ENCODE measurements around the gene AOPEP. TPM values are rescaled to one million over a fixed set of nuclear protein-coding genes. Genes with fewer than 3 reads are reported as not detected.
A peak's percentile ranks its signal among the peaks of the same experiment; 100 is the strongest.

AOPEP gene
- total RNA-seq, 1 experiment from 2014 or later: 89.5 TPM

GRCh38 chr9:94945197-94946144, 219.0 kb downstream of the AOPEP start:
- TF ChIP-seq CTCF (IDR thresholded peaks at IDR 0.05; ENCODE audit: unreplicated experiment): no peak
- Mint-ChIP-seq H3K27ac (ENCODE audit: unreplicated experiment) (no peak overlapping the region), H3K9me3 (ENCODE audit: low read depth, unreplicated experiment) (peaks cover 3% of the 10 kb centered on the region), H3K27me3 (ENCODE audit: unreplicated experiment) (no peaks in the 10 kb centered on the region), H3K4me3 (ENCODE audit: low read depth, unreplicated experiment) (no peak overlapping the region), H3K4me1 (ENCODE audit: low read depth, unreplicated experiment) (peaks cover 65% of the 10 kb centered on the region), H3K36me3 (ENCODE audit: insufficient read depth, unreplicated experiment) (peaks cover 5% of the 10 kb centered on the region)
- intact Hi-C loops (cut with micrococcal nuclease; ENCODE audit: unreplicated experiment): no loop called here
- CTCF ChIA-PET: interaction anchor here (0.6 kb wide), 1 partner anchor 11 kb away, joined by 9 read pairs; no protein-coding TSS in a partner anchor
- DNase-seq: no peak
- BruUV-seq (replicated peaks): no TSS peak

DNA sequence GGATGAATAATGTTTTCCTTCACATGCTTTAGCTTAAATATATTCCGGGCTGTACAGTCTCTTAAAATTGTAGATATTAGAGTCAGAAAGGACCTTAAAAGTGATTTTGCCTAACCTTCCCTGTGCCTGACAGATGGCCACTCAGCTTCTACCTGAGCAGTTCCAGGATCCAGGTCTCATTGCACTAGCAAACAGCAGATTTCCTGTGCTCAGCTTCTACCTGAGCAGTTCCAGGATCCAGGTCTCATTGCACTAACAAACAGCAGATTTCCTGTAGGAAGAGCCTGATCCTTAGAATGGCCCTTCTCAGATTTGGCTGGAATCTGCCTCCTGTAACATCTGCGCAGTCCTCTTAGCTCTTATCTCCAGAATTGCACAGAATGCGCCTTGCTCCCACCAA, 219.8 kb downstream of the AOPEP start:
- Mint-ChIP-seq H3K27me3 (ENCODE audit: unreplicated experiment) (no peaks in the 10 kb centered on the region), H3K4me1 (ENCODE audit: low read depth, unreplicated experiment) (peaks cover 65% of the 10 kb centered on the region), H3K9me3 (ENCODE audit: low read depth, unreplicated experiment) (peaks cover 3% of the 10 kb centered on the region), H3K4me3 (ENCODE audit: low read depth, unreplicated experiment) (no peak overlapping the region), H3K27ac (ENCODE audit: unreplicated experiment) (no peak overlapping the region), H3K36me3 (ENCODE audit: insufficient read depth, unreplicated experiment) (peaks cover 5% of the 10 kb centered on the region)
- no TSS peak for BruUV-seq (replicated peaks)
- intact Hi-C loops (cut with micrococcal nuclease; ENCODE audit: unreplicated experiment): no loop called here
- CTCF ChIA-PET: interaction anchor here (0.6 kb wide), 1 partner anchor 12 kb away, joined by 9 read pairs; no protein-coding TSS in a partner anchor
- no peak for DNase-seq
- TF ChIP-seq CTCF (IDR thresholded peaks at IDR 0.05; ENCODE audit: unreplicated experiment): no peak

DNA sequence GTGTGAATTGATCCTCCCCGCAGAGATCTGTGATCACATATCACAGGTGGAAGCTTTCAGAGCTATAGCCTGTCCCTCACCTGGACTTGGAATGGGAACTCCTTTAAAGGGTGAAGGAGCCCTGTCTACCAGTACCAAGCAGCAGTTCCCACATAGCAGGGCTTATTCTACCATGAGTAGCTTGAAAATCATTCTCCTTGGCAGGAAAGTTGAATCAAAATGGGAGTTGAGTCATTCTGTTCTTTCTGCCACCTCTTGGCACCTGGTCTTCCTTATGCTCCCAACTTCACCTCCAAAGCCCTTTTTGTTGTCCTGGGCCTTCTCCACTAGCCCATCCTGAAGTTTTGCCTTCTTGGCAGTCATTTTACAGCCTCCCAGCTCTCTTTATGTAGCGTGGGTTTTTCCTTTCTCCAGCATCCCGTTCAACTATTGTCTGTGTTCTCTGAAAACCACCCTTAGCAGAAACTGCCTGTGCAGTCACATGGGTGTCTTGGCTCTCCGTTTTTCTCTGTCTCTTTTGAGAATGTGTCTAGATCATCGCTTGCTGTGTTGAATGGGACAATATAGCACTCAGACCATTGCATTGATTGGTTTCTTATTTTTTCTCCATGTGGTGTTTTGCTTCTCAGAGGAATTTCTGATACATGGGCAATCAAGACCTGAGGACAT, 222.2 kb downstream of the AOPEP start:
- no peak for TF ChIP-seq CTCF (IDR thresholded peaks at IDR 0.05; ENCODE audit: unreplicated experiment)
- H3K27ac Mint-ChIP-seq (ENCODE audit: unreplicated experiment): peak overlapping the region; percentile 30
- H3K9me3 Mint-ChIP-seq (ENCODE audit: low read depth, unreplicated experiment): peaks cover 3% of the 10 kb centered on the region
- CTCF ChIA-PET: interaction anchor here (0.5 kb wide), 1 partner anchor 129 kb away, joined by 4 read pairs; no protein-coding TSS in a partner anchor
- H3K27me3 Mint-ChIP-seq (ENCODE audit: unreplicated experiment): no peaks in the 10 kb centered on the region
- no TSS peak for BruUV-seq (replicated peaks)
- H3K36me3 Mint-ChIP-seq (ENCODE audit: insufficient read depth, unreplicated experiment): peaks cover 5% of the 10 kb centered on the region
- peaks cover 69% of the 10 kb centered on the region for H3K4me1 Mint-ChIP-seq (ENCODE audit: low read depth, unreplicated experiment)
- no peak for DNase-seq
- intact Hi-C loops (cut with micrococcal nuclease; ENCODE audit: unreplicated experiment): no loop called here
- H3K4me3 Mint-ChIP-seq (ENCODE audit: low read depth, unreplicated experiment): no peak overlapping the region

DNA sequence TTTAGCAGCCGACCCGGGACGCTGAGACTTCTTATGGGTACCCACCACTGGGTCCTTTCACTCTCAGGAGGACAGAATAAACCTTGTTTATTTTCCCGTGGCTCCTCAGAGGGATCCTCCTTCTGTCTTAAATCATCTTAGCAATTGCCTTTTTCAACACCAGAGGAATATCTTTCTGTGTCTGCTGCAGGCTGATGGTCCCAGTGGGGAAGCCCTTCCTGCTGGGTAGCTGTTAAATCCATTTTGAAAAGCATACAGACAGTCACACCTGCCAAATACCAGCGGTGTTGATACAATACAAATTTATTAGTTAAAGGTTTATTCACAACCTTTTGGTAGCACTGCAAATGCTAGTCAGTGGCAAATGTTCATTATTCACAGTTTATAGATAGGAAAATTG, 222.9 kb downstream of the AOPEP start:
- TF ChIP-seq CTCF (IDR thresholded peaks at IDR 0.05; ENCODE audit: unreplicated experiment): no peak
- Mint-ChIP-seq H3K36me3 (ENCODE audit: insufficient read depth, unreplicated experiment) (no peaks in the 10 kb centered on the region), H3K4me3 (ENCODE audit: low read depth, unreplicated experiment) (no peak overlapping the region), H3K27ac (ENCODE audit: unreplicated experiment) (no peak overlapping the region), H3K9me3 (ENCODE audit: low read depth, unreplicated experiment) (peaks cover 3% of the 10 kb centered on the region), H3K4me1 (ENCODE audit: low read depth, unreplicated experiment) (peaks cover 69% of the 10 kb centered on the region), H3K27me3 (ENCODE audit: unreplicated experiment) (no peaks in the 10 kb centered on the region)
- DNase-seq: no peak
- no TSS peak for BruUV-seq (replicated peaks)
- intact Hi-C loops (cut with micrococcal nuclease; ENCODE audit: unreplicated experiment): no loop called here
- CTCF ChIA-PET: no interaction called here
